ENCODE measurements around the gene S100A6.

The S100A6 gene

DNA sequence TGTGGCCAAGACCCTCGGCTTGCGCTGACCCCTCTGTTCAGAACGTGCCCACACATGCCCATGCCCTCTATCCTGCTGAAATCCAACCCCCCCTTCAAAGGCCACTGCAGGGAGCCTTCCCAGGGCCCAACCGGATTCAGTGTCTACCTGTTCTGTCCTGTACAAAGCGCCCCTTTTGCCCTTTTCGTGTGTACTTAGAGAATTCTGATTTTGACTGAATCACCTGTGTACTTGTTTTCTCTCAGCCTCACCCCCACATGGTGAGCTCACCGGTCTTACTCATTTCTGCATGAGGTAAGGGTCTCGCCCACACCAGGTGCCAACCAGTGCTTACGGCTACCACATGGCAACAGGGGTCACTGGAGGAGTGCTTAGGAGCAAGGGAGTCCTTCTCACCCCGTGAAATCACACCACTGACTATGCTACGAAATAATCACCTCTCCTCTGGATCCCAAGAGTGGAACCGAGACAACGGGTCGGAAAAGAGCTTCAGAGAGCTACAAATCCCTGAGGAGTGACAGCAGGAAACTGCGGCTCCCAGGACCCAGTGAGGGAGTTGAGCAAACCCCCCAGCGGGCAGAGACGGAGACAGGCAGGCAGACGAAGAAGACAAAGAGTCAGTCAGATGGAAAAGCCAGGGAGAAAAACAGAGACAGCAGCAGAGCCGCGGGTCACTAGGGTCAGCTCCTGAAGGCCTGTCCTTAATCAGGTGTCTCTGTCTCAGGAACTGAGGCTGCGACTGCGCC is 32.0 kb upstream of the S100A6 start:
- H3K27me3 ChIP-seq (ENCODE audit: control insufficient read depth, insufficient read depth, low read length): no peaks in the 10 kb centered on the region
- H3K79me2 ChIP-seq: no peaks in the 10 kb centered on the region
- H2AFZ ChIP-seq: peak overlapping the region; percentile 83
- no peak overlapping the region for H3K27ac ChIP-seq
- H3K36me3 ChIP-seq (ENCODE audit: control insufficient read depth, insufficient read depth, low read length): no peaks in the 10 kb centered on the region
- H3K4me3 ChIP-seq (ENCODE audit: low read depth, low read length): no peak overlapping the region
- H3K4me2 ChIP-seq (ENCODE audit: low read length): no peak overlapping the region
- TF ChIP-seq, protein P1, sequence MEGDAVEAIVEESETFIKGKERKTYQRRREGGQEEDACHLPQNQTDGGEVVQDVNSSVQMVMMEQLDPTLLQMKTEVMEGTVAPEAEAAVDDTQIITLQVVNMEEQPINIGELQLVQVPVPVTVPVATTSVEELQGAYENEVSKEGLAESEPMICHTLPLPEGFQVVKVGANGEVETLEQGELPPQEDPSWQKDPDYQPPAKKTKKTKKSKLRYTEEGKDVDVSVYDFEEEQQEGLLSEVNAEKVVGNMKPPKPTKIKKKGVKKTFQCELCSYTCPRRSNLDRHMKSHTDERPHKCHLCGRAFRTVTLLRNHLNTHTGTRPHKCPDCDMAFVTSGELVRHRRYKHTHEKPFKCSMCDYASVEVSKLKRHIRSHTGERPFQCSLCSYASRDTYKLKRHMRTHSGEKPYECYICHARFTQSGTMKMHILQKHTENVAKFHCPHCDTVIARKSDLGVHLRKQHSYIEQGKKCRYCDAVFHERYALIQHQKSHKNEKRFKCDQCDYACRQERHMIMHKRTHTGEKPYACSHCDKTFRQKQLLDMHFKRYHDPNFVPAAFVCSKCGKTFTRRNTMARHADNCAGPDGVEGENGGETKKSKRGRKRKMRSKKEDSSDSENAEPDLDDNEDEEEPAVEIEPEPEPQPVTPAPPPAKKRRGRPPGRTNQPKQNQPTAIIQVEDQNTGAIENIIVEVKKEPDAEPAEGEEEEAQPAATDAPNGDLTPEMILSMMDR (IDR thresholded peaks at IDR 0.05): no peak
- no peak overlapping the region for H3K9ac ChIP-seq
- H3K9me3 ChIP-seq (ENCODE audit: control insufficient read depth, low read length): no peaks in the 10 kb centered on the region
- H3K4me1 ChIP-seq: no peaks in the 10 kb centered on the region

DNA sequence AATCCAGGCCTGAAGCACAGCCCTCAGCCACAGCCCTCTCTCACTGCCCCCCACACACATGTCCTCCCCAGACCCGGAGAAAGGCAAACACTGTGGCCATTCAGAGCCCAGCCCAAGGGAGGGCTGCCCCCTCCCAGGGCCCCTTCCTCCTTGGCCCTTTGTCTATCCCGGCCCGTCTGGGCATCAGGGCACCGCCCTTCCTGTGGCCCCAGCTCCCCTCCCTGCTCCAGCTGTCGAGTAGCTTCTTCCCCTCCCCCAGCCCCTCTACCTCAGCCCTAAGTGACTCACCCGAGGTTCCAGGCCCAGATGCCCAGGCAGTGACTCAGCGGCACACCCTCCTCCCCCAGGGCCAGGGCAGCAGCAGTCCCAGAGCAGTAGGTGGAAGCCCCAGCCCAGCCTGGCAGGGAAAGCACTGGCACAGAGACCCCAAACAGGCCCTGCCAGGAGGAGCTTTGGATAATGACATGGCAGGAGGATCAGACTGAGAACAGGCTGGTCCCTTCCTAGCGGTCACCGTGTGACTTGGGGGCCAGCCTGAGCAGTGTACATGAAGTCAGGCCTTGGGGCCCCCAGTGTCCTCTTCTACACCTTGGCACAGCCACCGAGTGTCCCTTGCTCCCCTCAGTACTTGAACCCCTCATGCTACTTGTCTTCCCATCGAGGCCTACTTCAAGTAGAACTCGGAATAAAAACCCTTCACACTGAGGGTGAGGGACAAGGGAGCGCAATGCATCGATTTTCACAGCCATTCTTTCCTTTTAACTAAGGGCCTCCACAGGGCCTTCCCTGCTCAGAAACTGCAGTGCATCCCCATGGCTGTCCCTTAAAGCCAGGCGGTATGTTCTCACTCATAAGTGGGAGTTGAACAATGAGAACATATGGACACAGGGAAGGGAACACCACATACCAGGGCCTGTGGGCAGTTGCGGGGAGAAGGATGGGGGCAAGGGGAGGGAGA is 30.9 kb upstream of the S100A6 start:
- no peak overlapping the region for H3K9ac ChIP-seq
- H3K4me3 ChIP-seq (ENCODE audit: low read depth, low read length): no peak overlapping the region
- TF ChIP-seq, protein P1 (IDR thresholded peaks at IDR 0.05): no peak
- no peaks in the 10 kb centered on the region for H3K36me3 ChIP-seq (ENCODE audit: control insufficient read depth, insufficient read depth, low read length)
- no peaks in the 10 kb centered on the region for H3K79me2 ChIP-seq
- no peak overlapping the region for H3K4me2 ChIP-seq (ENCODE audit: low read length)
- no peak overlapping the region for H3K27ac ChIP-seq
- no peaks in the 10 kb centered on the region for H3K4me1 ChIP-seq
- H3K27me3 ChIP-seq (ENCODE audit: control insufficient read depth, insufficient read depth, low read length): no peaks in the 10 kb centered on the region
- H3K9me3 ChIP-seq (ENCODE audit: control insufficient read depth, low read length): no peaks in the 10 kb centered on the region
- H2AFZ ChIP-seq: no peak overlapping the region

GRCh38 chr1:153565529-153566374 is 30.0 kb upstream of the S100A6 start, which contains the start of gene S100A2:
TSS of gene S100A2 (minus strand) at chr1:153565844. CDS start at chr1:153563877, 1,967 bp downstream.
- H3K27ac ChIP-seq: no peak within 1 kb of the TSS
- no peaks in the 10 kb centered on the region for H3K36me3 ChIP-seq (ENCODE audit: control insufficient read depth, insufficient read depth, low read length)
- no peaks in the 10 kb centered on the region for H3K79me2 ChIP-seq
- no peaks in the 10 kb centered on the region for H3K4me1 ChIP-seq
- H3K9ac ChIP-seq: no peak within 1 kb of the TSS
- no peak within 1 kb of the TSS for H3K4me3 ChIP-seq (ENCODE audit: low read depth, low read length)
- no peak within 1 kb of the TSS for H2AFZ ChIP-seq
- TF ChIP-seq, protein P1 (IDR thresholded peaks at IDR 0.05): no peak
- no peaks in the 10 kb centered on the region for H3K9me3 ChIP-seq (ENCODE audit: control insufficient read depth, low read length)
- H3K4me2 ChIP-seq (ENCODE audit: low read length): no peak within 1 kb of the TSS
- no peaks in the 10 kb centered on the region for H3K27me3 ChIP-seq (ENCODE audit: control insufficient read depth, insufficient read depth, low read length)

DNA sequence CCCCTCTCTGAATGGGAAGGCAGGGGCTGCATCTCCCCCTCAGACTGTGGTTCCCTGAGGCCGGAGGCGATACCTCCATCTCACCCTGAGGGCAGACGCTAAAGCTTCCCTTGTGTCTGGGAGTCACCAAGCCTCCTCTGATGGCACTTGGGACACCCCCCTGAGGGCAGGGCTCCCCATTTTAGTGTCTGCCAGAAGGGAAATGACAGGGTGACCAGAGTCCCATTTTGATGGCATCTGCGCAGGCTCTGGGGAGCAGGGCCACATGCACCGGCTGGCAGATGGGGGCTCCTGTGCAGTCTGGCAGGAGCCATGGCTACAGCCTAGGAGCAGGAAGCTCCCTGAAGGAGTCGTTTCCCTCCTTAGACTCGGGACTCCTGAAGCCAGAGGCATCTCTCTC is 28.2 kb upstream of the S100A6 start:
- no peak overlapping the region for H3K9ac ChIP-seq
- no peaks in the 10 kb centered on the region for H3K27me3 ChIP-seq (ENCODE audit: control insufficient read depth, insufficient read depth, low read length)
- no peaks in the 10 kb centered on the region for H3K9me3 ChIP-seq (ENCODE audit: control insufficient read depth, low read length)
- no peak overlapping the region for H3K27ac ChIP-seq
- H3K4me2 ChIP-seq (ENCODE audit: low read length): no peak overlapping the region
- H3K79me2 ChIP-seq: no peaks in the 10 kb centered on the region
- H3K4me1 ChIP-seq: no peaks in the 10 kb centered on the region
- no peak overlapping the region for H2AFZ ChIP-seq
- TF ChIP-seq, protein P1 (IDR thresholded peaks at IDR 0.05): no peak
- no peaks in the 10 kb centered on the region for H3K36me3 ChIP-seq (ENCODE audit: control insufficient read depth, insufficient read depth, low read length)
- no peak overlapping the region for H3K4me3 ChIP-seq (ENCODE audit: low read depth, low read length)
